OCI-LY3 (cell line): Measurements from ENCODE around the gene MUC4.
"Not testable (repeated sequence)": the region's sequence is repeated elsewhere in the genome, so short reads cannot be mapped to it uniquely, and the experiment has no call there.

Experiments used
- H2AFZ ChIP-seq: fragments of 200-600, 300-600 bp; shearing (Covaris generic); 2 replicates; pipeline ENCODE4 v1.6.0; 2014; ENCODE audit warnings: antibody characterized with exemption, low read depth, low read length
- H3K27ac ChIP-seq: fragments of 200-600, 300-600 bp; sonication (generic); 2 replicates; pipeline ENCODE4 v1.5.1; 2014; ENCODE audit warnings: mild to moderate bottlenecking, low read length, moderate library complexity, mixed read lengths
- H3K27me3 ChIP-seq: fragments of 200-600, 300-600 bp; sonication (generic); 2 replicates; pipeline ENCODE4 v1.6.1; 2014; ENCODE audit warnings: low read depth, low read length, mixed read lengths
- H3K36me3 ChIP-seq: fragments of 200-600, 300-600 bp; sonication (generic); replicated peaks from 2 replicates; pipeline ENCODE3; 2014; ENCODE audit warnings: low read depth, low read length, mixed read lengths
- H3K4me1 ChIP-seq: fragments of 300-600, 200-600 bp; sonication (generic); 2 replicates; pipeline ENCODE4 v1.6.1; 2014; ENCODE audit warnings: low read length, mixed read lengths
- H3K4me2 ChIP-seq: fragments of 200-600, 300-600 bp; sonication (generic); 2 replicates; pipeline ENCODE4 v1.6.1; 2014; ENCODE audit warnings: low read length, mixed read lengths
- H3K4me3 ChIP-seq: fragments of 300-600, 200-600 bp; sonication (generic); 2 replicates; pipeline ENCODE4 v1.5.1; 2014; ENCODE audit warnings: antibody characterized with exemption, mild to moderate bottlenecking, low read length, moderate library complexity
- H3K79me2 ChIP-seq: fragments of 300-600, 200-600 bp; shearing (Covaris generic); 2 replicates; pipeline ENCODE4 v1.6.1; 2014; ENCODE audit warnings: mild to moderate bottlenecking, low read length, mixed read lengths
- H3K9ac ChIP-seq: fragments of 300-600, 200-600 bp; shearing (Covaris generic); 2 replicates; pipeline ENCODE4 v1.6.0; 2014; ENCODE audit warnings: mild to moderate bottlenecking, low read length, moderate library complexity
- H3K9me3 ChIP-seq: fragments of 200-600, 300-600 bp; shearing (Covaris generic); 2 replicates; pipeline ENCODE4 v1.6.1; 2014; ENCODE audit warnings: low read length, mixed read lengths; ENCODE audit not compliant: insufficient read depth
- H4K20me1 ChIP-seq: fragments of 200-600, 300-600 bp; sonication (generic); 2 replicates; pipeline ENCODE4 v1.6.1; 2016; ENCODE audit warnings: low read length, mixed read lengths; ENCODE audit not compliant: insufficient read depth
- EZH2phosphoT487 ChIP-seq: fragments of 200-600 bp; shearing (Covaris generic); IDR thresholded peaks from 2 replicates; pipeline ENCODE4 v1.6.1; 2018; ENCODE audit warnings: antibody characterized with exemption, mixed run types, low read depth
- TF ChIP-seq, protein P1 (sequence below): fragments of 200-600, 300-600 bp; sonication (generic); IDR thresholded peaks from 2 replicates; pipeline ENCODE4 v1.5.1; 2014; ENCODE audit warnings: antibody characterized with exemption, low read length, low read depth

The MUC4 gene

GRCh38 chr3:195738274-195739044 lies 73.3 kb downstream of the MUC4 start:
- no peak overlapping the region for H3K27ac ChIP-seq
- peaks cover 25% of the 10 kb centered on the region for H3K27me3 ChIP-seq

GRCh38 chr3:195737782-195738181 lies 73.9 kb downstream of the MUC4 start:
- H3K36me3 ChIP-seq, H3K9ac ChIP-seq, H2AFZ ChIP-seq, H3K4me3 ChIP-seq, H3K9me3 ChIP-seq, H3K27ac ChIP-seq, H3K4me2 ChIP-seq, H3K79me2 ChIP-seq, H4K20me1 ChIP-seq, H3K4me1 ChIP-seq: not testable (repeated sequence)
- peaks cover 22% of the 10 kb centered on the region for H3K27me3 ChIP-seq

More at GRCh38 chr3:195738274-195739044, 73.3 kb downstream of the MUC4 start:
- no peaks in the 10 kb centered on the region for H3K36me3 ChIP-seq
- no peak for TF ChIP-seq EZH2phosphoT487
- TF ChIP-seq, protein P1, sequence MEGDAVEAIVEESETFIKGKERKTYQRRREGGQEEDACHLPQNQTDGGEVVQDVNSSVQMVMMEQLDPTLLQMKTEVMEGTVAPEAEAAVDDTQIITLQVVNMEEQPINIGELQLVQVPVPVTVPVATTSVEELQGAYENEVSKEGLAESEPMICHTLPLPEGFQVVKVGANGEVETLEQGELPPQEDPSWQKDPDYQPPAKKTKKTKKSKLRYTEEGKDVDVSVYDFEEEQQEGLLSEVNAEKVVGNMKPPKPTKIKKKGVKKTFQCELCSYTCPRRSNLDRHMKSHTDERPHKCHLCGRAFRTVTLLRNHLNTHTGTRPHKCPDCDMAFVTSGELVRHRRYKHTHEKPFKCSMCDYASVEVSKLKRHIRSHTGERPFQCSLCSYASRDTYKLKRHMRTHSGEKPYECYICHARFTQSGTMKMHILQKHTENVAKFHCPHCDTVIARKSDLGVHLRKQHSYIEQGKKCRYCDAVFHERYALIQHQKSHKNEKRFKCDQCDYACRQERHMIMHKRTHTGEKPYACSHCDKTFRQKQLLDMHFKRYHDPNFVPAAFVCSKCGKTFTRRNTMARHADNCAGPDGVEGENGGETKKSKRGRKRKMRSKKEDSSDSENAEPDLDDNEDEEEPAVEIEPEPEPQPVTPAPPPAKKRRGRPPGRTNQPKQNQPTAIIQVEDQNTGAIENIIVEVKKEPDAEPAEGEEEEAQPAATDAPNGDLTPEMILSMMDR, result no peak
- H3K9me3 ChIP-seq, result no peaks in the 10 kb centered on the region
- no peak overlapping the region for H3K4me2 ChIP-seq
- no peaks in the 10 kb centered on the region for H3K79me2 ChIP-seq
- H3K4me3 ChIP-seq, result no peak overlapping the region
- H3K4me1 ChIP-seq, result peaks cover 6% of the 10 kb centered on the region; the same call in 1 of the 2 replicates
- H2AFZ ChIP-seq, result no peak overlapping the region
- H4K20me1 ChIP-seq, result no peaks in the 10 kb centered on the region
- no peak overlapping the region for H3K9ac ChIP-seq

GRCh38 chr3:195736866-195737490 lies 74.8 kb downstream of the MUC4 start:
- Histone ChIP-seq H3K4me2 (no peak overlapping the region), H3K27me3 (peaks cover 16% of the 10 kb centered on the region)

GRCh38 chr3:195735036-195735695 lies 76.6 kb downstream of the MUC4 start:
- no peak overlapping the region for H2AFZ ChIP-seq
- no peak for TF ChIP-seq EZH2phosphoT487
- TF ChIP-seq, protein P1, result no peak

More at GRCh38 chr3:195736866-195737490, 74.8 kb downstream of the MUC4 start:
- TF ChIP-seq EZH2phosphoT487, result no peak
- TF ChIP-seq, protein P1, result peak; percentile 19; the same call in 1 of the 2 replicates
- H2AFZ ChIP-seq, result no peak overlapping the region
- H3K9me3 ChIP-seq, result no peaks in the 10 kb centered on the region
- no peak overlapping the region for H3K27ac ChIP-seq
- H3K9ac ChIP-seq, result no peak overlapping the region
- no peaks in the 10 kb centered on the region for H4K20me1 ChIP-seq
- peaks cover 6% of the 10 kb centered on the region; the same call in 1 of the 2 replicates for H3K4me1 ChIP-seq
- no peaks in the 10 kb centered on the region for H3K79me2 ChIP-seq
- H3K4me3 ChIP-seq, result no peak overlapping the region
- H3K36me3 ChIP-seq, result no peaks in the 10 kb centered on the region

More at GRCh38 chr3:195735036-195735695, 76.6 kb downstream of the MUC4 start:
- H3K36me3 ChIP-seq, result no peaks in the 10 kb centered on the region
- H3K27me3 ChIP-seq, result peaks cover 16% of the 10 kb centered on the region
- H3K4me3 ChIP-seq, result no peak overlapping the region
- H3K79me2 ChIP-seq, result no peaks in the 10 kb centered on the region
- peaks cover 6% of the 10 kb centered on the region; the same call in 1 of the 2 replicates for H3K4me1 ChIP-seq
- no peak overlapping the region for H3K27ac ChIP-seq
- H3K4me2 ChIP-seq, result no peak overlapping the region
- H3K9me3 ChIP-seq, result no peaks in the 10 kb centered on the region
- no peaks in the 10 kb centered on the region for H4K20me1 ChIP-seq
- no peak overlapping the region for H3K9ac ChIP-seq
